ENCODE measurements around the gene UGT1A7.

UGT1A7 gene

GRCh38 chr2:233691443-233692433, 10.0 kb downstream of the UGT1A7 start:
- H3K36me3 Mint-ChIP-seq (ENCODE audit: low read depth) = no peaks in the 10 kb centered on the region
- peaks cover 5% of the 10 kb centered on the region for H3K4me1 Mint-ChIP-seq
- H3K4me3 Mint-ChIP-seq = no peak overlapping the region
- no peaks in the 10 kb centered on the region for H3K9me3 Mint-ChIP-seq
- no peak overlapping the region for H3K27ac Mint-ChIP-seq
- H3K27me3 Mint-ChIP-seq (ENCODE audit: low read depth, poor library complexity) = peaks cover 7% of the 10 kb centered on the region
- TF ChIP-seq CTCF (IDR thresholded peaks at IDR 0.05) = no peak
- DNase-seq = no peak

DNA sequence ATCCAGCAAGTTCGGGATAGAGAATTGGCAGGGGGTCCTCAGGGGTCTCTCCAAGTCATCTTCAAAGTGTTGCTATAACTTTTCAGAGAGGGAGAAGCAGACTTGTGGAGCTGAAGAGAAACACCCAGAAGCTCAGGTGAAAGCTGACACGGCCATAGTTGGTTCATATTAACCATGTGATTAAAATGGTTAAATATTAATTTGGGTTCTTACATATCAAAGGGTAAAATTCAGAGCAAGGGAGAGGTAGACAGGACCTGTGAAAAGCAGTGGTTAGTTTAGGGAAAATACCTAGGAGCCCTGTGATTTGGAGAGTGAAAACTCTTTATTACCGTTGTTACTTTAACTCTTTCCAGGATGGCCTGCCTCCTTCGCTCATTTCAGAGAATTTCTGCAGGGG, 10.9 kb downstream of the UGT1A7 start, which contains the start of gene UGT1A6:
UGT1A6 (plus strand) TSS at position 243 of the 400 bp plus-strand sequence; CDS start at position 358, 115 bp downstream.
- Mint-ChIP-seq H3K9me3 (no peaks in the 10 kb centered on the region), H3K27me3 (ENCODE audit: low read depth, poor library complexity) (peaks cover 11% of the 10 kb centered on the region), H3K27ac (peak within 1 kb of the TSS; percentile 53), H3K36me3 (ENCODE audit: low read depth) (no peaks in the 10 kb centered on the region), H3K4me3 (no peak within 1 kb of the TSS), H3K4me1 (peaks cover 5% of the 10 kb centered on the region)
- TF ChIP-seq CTCF (IDR thresholded peaks at IDR 0.05) = no peak
- DNase-seq = no peak

GRCh38 chr2:233693963-233694362, 12.3 kb downstream of the UGT1A7 start:
- TF ChIP-seq CTCF (IDR thresholded peaks at IDR 0.05) = no peak
- no peaks in the 10 kb centered on the region for H3K36me3 Mint-ChIP-seq (ENCODE audit: low read depth)
- no peak for DNase-seq
- H3K27ac Mint-ChIP-seq = peak overlapping the region; percentile 53
- H3K4me1 Mint-ChIP-seq = peaks cover 5% of the 10 kb centered on the region
- H3K4me3 Mint-ChIP-seq = no peak overlapping the region
- no peaks in the 10 kb centered on the region for H3K9me3 Mint-ChIP-seq
- H3K27me3 Mint-ChIP-seq (ENCODE audit: low read depth, poor library complexity) = peaks cover 11% of the 10 kb centered on the region

- peaks cover 4% of the 10 kb centered on the region for H3K4me1 Mint-ChIP-seq
- no peaks in the 10 kb centered on the region for H3K36me3 Mint-ChIP-seq (ENCODE audit: low read depth)
- no peak overlapping the region for H3K27ac Mint-ChIP-seq
- no peak overlapping the region for H3K4me3 Mint-ChIP-seq
- no peak for DNase-seq
- H3K9me3 Mint-ChIP-seq = no peaks in the 10 kb centered on the region
- peaks cover 11% of the 10 kb centered on the region for H3K27me3 Mint-ChIP-seq (ENCODE audit: low read depth, poor library complexity)
- TF ChIP-seq CTCF (IDR thresholded peaks at IDR 0.05) = no peak
Observed at GRCh38 chr2:233698740-233699139, 17.0 kb downstream of the UGT1A7 start.

GRCh38 chr2:233699424-233700027, 17.8 kb downstream of the UGT1A7 start:
- Mint-ChIP-seq H3K27ac (no peak overlapping the region), H3K4me3 (no peak overlapping the region), H3K27me3 (ENCODE audit: low read depth, poor library complexity) (peaks cover 11% of the 10 kb centered on the region), H3K4me1 (no peaks in the 10 kb centered on the region), H3K36me3 (ENCODE audit: low read depth) (no peaks in the 10 kb centered on the region), H3K9me3 (peaks cover 5% of the 10 kb centered on the region)
- DNase-seq = no peak
- no peak for TF ChIP-seq CTCF (IDR thresholded peaks at IDR 0.05)

Measured in nephron progenitor cell (in vitro differentiated cells).